ENCODE measurements around the gene BAIAP2.

DNA sequence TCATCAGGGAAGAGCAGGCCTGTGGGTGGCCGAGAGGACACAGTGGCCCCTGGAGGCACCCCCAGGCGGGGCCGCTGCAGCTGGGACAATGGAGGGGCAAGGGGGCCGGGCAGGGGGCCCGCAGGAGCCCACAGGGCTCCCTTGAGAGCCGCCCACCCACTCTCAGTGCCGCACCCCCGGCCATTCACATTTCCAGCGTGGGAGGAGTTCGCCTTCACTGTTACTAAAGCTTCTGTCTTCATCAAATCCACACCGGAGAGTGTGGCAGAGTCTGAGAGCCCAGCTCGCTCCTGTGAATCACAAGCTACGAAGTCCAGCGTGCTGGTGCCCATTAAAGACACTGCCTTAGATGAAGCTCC is 109.5 kb downstream of the BAIAP2 start:
- TF ChIP-seq, protein P1, sequence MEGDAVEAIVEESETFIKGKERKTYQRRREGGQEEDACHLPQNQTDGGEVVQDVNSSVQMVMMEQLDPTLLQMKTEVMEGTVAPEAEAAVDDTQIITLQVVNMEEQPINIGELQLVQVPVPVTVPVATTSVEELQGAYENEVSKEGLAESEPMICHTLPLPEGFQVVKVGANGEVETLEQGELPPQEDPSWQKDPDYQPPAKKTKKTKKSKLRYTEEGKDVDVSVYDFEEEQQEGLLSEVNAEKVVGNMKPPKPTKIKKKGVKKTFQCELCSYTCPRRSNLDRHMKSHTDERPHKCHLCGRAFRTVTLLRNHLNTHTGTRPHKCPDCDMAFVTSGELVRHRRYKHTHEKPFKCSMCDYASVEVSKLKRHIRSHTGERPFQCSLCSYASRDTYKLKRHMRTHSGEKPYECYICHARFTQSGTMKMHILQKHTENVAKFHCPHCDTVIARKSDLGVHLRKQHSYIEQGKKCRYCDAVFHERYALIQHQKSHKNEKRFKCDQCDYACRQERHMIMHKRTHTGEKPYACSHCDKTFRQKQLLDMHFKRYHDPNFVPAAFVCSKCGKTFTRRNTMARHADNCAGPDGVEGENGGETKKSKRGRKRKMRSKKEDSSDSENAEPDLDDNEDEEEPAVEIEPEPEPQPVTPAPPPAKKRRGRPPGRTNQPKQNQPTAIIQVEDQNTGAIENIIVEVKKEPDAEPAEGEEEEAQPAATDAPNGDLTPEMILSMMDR (IDR thresholded peaks at IDR 0.05): no peak
- TF ChIP-seq EP300 (IDR thresholded peaks at IDR 0.05): no peak
